GM19397 (cell line): ENCODE results near the gene NR2F1-AS1.
"Not testable (repeated sequence)": the region's sequence is repeated elsewhere in the genome, so short reads cannot be mapped to it uniquely, and the experiment has no call there.

Experiments used
- ATAC-seq: cut with Tn5 transposase; IDR thresholded peaks from one replicate; pipeline ENCODE4 v1.9.1; 2021; ENCODE audit warnings: mild to moderate bottlenecking, moderate library complexity; ENCODE audit not compliant: unreplicated experiment

The NR2F1-AS1 gene

GRCh38 chr5:93401634-93402213 lies 179.3 kb downstream of the NR2F1-AS1 start:
- no peak for ATAC-seq

- no peak for ATAC-seq
These were observed 181.3 kb downstream of the NR2F1-AS1 start for GRCh38 chr5:93399675-93400074.

GRCh38 chr5:93395971-93396379 lies 185.0 kb downstream of the NR2F1-AS1 start:
- no peak for ATAC-seq

DNA sequence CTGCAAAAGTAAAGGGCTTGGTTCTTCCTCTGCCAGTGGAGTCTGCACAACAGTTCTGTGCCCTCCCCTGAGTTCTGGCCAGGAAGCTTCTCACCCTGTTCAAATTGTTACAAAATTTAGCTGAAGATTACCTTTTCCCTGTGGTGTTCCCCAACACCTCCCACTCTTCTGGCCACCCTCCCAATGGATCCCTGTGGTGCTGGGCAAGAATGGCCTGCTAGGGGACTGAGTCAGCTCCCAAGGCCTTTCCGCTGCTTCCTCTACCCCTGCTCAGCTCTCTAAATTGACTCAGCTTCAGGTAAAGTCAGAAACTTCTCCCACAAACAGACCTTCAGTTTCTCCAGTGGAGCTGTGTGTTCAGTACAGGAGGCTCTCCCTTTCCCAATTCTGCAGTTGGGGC lies 186.0 kb downstream of the NR2F1-AS1 start:
- no peak for ATAC-seq

DNA sequence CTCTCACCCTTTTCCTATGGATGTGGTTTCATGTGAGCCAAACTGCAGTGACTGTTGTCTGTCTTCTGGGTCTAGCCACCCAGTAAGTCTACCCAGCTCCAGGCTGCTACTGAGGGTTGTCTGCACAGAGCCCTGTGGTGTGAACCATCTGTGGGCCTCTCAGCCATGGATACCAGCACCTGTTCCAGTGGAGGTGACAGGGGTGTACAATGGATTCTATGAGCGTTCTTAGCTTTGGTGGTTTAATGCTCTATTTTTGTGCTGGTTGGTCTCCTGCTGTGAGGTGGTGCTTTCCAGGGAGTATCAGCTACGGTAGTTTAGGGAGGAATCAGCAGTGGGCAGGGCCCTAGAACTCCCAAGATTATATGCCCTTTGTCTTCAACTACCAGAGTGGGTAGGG lies 186.7 kb downstream of the NR2F1-AS1 start:
- no peak for ATAC-seq

GRCh38 chr5:93391169-93391568 lies 189.8 kb downstream of the NR2F1-AS1 start:
- not testable (repeated sequence) for ATAC-seq

GRCh38 chr5:93385655-93386054 lies 195.4 kb downstream of the NR2F1-AS1 start:
- ATAC-seq = no peak

DNA sequence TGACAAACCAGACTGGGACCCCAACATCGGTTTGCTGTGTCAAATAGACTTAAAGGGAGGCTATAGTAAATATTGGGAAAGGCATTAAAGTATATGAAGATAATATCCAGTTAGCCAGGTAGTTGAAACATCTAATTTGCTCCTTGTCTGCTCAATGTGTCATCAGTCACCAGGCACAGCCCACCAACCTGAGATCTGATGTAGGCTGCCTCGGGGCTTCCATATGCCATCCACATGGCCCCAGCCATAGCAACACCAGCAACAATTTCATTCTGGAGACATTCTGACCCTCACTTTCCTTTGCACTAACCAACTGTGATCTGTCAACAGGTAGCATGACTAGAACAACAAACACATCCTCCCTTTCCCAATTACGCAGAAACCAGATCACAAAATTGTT lies 196.0 kb downstream of the NR2F1-AS1 start:
- no peak for ATAC-seq

DNA sequence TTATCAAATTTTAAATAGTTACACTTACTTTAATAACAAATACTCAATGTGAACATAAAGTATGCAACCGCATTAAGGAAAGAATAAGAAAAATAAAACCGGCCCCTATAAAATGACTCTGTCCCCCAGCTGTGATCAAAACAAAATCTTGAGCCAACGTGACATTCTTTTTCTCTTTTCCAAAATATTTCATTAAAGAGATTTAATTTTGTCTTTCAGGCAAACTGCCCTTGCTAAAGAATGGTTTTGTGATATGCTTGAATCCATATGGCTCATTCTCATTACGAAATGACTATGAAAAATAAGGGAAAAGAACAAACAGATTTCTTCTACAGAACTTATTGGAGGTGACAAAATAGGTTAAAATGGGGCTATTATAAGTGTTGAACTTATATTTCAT lies 197.0 kb downstream of the NR2F1-AS1 start:
- ATAC-seq = no peak

DNA sequence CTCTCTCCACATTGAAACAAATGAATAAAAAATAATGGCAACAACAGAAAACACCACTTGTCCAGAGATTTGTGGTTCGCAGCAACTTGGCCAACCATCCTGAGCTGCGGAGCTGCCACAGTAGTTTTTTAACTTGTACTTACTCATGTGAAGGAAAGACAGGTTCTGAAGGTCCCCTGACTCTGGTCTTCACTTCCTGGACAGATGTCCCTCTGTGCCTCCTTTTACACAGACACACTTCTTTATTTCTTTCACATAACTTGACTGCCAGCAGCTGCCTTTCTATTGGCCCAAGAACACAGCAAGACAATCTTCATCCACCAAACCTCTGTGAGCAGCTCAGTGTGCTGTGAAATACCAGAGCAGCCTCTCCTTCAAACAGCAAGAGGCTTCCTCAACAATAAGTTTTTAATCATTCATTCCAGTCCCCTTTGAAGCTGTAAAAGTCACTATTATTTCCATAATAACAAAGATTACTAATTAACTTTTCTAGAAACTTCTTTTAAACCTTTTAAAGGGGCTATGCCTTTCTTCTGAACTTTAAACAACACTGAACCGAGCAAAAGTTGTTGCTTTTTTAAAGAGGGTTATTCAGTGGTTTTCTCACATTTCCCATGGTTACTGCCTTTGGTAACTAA lies 198.7 kb downstream of the NR2F1-AS1 start:
- ATAC-seq = no peak

- no peak for ATAC-seq
These were observed 200.0 kb downstream of the NR2F1-AS1 start for GRCh38 chr5:93381057-93381456.

DNA sequence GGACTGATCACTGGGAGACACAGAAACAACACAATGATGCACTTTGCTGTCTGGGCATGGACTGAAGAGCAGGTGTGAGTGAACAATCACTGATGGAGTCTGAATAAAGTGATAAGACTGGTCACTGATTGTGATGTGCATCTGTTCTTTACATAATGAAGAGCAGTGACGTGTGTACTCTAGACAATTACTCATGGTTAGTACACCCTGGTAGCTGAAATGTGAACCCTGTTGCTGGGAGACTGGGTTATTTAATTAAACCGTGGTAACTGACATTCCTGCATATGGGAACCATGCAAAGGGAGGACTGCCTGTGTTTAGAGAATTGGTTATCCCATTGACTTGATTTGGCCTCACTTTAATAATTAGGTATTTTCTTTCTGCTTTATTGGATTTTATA lies 202.9 kb downstream of the NR2F1-AS1 start:
- ATAC-seq = no peak

- ATAC-seq = no peak
These were observed 209.1 kb downstream of the NR2F1-AS1 start for GRCh38 chr5:93371893-93372292.

DNA sequence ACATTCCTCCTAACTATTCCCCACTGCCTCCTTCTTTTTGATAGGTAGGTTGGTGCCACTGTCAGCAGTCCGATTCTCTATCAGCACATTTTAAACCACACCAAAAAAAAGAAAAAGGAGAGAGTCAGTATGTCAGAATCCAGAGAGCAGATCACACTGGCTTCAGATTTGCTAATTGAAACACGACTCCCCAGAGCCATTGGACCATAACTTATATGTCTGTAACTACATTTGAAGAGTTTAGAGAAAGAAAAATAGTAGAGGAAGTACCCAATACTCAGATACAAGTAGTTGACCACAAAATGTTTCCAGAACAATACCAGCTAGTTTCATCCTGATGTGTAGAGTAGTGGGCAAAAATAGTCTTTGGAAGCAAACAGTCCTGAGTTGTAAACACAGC lies 216.6 kb downstream of the NR2F1-AS1 start:
- ATAC-seq = no peak

DNA sequence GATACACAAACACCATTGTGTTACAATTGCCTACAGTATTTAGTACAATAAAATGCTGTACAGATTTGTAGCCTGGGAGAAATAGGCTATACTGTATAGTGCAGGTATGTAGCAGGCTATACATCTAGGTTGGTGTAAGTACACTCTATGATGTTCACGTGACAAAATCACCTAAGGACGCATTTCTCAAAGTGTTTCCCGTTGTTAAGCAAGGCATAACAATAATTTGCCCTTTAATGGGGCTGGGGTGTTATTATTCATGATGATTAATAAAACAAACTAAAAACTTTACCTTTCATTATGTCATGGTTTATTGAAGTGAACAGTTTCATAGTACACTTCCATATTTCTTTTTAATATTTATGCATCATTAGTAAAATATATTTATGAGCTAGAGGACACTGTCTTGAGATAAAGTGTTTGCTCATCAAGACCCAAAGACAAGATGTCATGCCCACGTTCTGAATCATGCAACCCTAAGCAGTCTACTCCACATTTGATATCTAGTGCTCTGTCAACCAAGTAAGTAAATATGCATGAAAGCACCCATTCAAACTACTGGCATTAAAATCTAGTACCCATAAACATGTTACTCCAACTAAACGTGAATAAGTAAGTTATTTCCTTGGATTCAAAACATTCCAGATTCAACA lies 220.5 kb downstream of the NR2F1-AS1 start:
- no peak for ATAC-seq

GRCh38 chr5:93359960-93360305 lies 221.1 kb downstream of the NR2F1-AS1 start:
- no peak for ATAC-seq
